HG02938 (cell line): ENCODE measurements around the gene PLEKHG7.
"Not testable (repeated sequence)": the region's sequence is repeated elsewhere in the genome, so short reads cannot be mapped to it uniquely, and the experiment has no call there.

Experiments used
- ATAC-seq: cut with Tn5 transposase; IDR thresholded peaks from one replicate; pipeline ENCODE4 v1.9.1; 2021; ENCODE audit warnings: mild to moderate bottlenecking, moderate library complexity; ENCODE audit not compliant: unreplicated experiment

PLEKHG7 gene

GRCh38 chr12:92702754-92703679 lies at the start of gene PLEKHG7:
Gene PLEKHG7, plus strand, starts transcription at chr12:92702989. Its CDS starts 3,643 bp downstream, at chr12:92706632.
- peak; percentile 94 for ATAC-seq

GRCh38 chr12:92654256-92654655 lies 48.5 kb upstream of the PLEKHG7 start:
- not testable (repeated sequence) for ATAC-seq

GRCh38 chr12:92654929-92655328 lies 47.9 kb upstream of the PLEKHG7 start:
- ATAC-seq: no peak

- ATAC-seq: no peak
Measured at GRCh38 chr12:92656911-92657310, 45.9 kb upstream of the PLEKHG7 start.

- ATAC-seq: no peak
Measured at GRCh38 chr12:92657770-92658169, 45.0 kb upstream of the PLEKHG7 start.

GRCh38 chr12:92658611-92659010 lies 44.2 kb upstream of the PLEKHG7 start:
- no peak for ATAC-seq

- no peak for ATAC-seq
Measured at GRCh38 chr12:92661269-92661668, 41.5 kb upstream of the PLEKHG7 start.

- ATAC-seq: no peak
Measured at GRCh38 chr12:92665496-92665895, 37.3 kb upstream of the PLEKHG7 start.

GRCh38 chr12:92668739-92669138 lies 34.0 kb upstream of the PLEKHG7 start:
- no peak for ATAC-seq

- ATAC-seq: not testable (repeated sequence)
Measured at GRCh38 chr12:92671524-92671923, 31.3 kb upstream of the PLEKHG7 start.

- peak; percentile 85 for ATAC-seq
Measured at GRCh38 chr12:92673756-92674155, 29.0 kb upstream of the PLEKHG7 start.

GRCh38 chr12:92674500-92674899 lies 28.3 kb upstream of the PLEKHG7 start:
- ATAC-seq: no peak

GRCh38 chr12:92675092-92675865 lies 27.5 kb upstream of the PLEKHG7 start:
- ATAC-seq: no peak

- peak; percentile 53 for ATAC-seq
Measured at GRCh38 chr12:92676710-92677109, 26.1 kb upstream of the PLEKHG7 start.

- no peak for ATAC-seq
Measured at GRCh38 chr12:92690601-92691000, 12.2 kb upstream of the PLEKHG7 start.

- no peak for ATAC-seq
Measured at GRCh38 chr12:92695056-92695455, 7.7 kb upstream of the PLEKHG7 start.

- no peak for ATAC-seq
Measured at GRCh38 chr12:92695577-92695976, 7.2 kb upstream of the PLEKHG7 start.

- no peak for ATAC-seq
Measured at GRCh38 chr12:92696216-92696615, 6.6 kb upstream of the PLEKHG7 start.

- ATAC-seq: no peak
Measured at GRCh38 chr12:92698474-92698873, 4.3 kb upstream of the PLEKHG7 start.

- no peak for ATAC-seq
Measured at GRCh38 chr12:92701441-92701840, 1.3 kb upstream of the PLEKHG7 start.

- no peak for ATAC-seq
Measured at GRCh38 chr12:92703786-92704185, 997 bp downstream of the PLEKHG7 start.

- no peak for ATAC-seq
Measured at GRCh38 chr12:92706594-92706993, 3.8 kb downstream of the PLEKHG7 start.
